MM.1S (cell line): Measurements from ENCODE around the gene FAM219A.

ENCODE experiments used
- DNase-seq: peaks from one replicate; pipeline ENCODE4 v3.0.0-alpha.2; 2015
- H2AFZ ChIP-seq: fragments of 300-600 bp; sonication (generic); 2 replicates; pipeline ENCODE4 v1.6.0; 2016; ENCODE audit warnings: antibody characterized with exemption, low read length
- H3F3A ChIP-seq: fragments of 300-600 bp; sonication (generic); 2 replicates; pipeline ENCODE4 v1.6.1; 2016; ENCODE audit warnings: mild to moderate bottlenecking, antibody characterized with exemption, low read length, moderate library complexity, mixed read lengths; ENCODE audit not compliant: insufficient read depth
- H3K27ac ChIP-seq: fragments of 300-600 bp; sonication (generic); 2 replicates; pipeline ENCODE4 v1.5.1; 2016; ENCODE audit warnings: mild to moderate bottlenecking, low read length
- H3K27me3 ChIP-seq: fragments of 300-600 bp; sonication (generic); replicated peaks from 2 replicates; pipeline ENCODE4 v1.6.0; 2016; ENCODE audit warnings: low read length; ENCODE audit not compliant: insufficient read depth
- H3K36me3 ChIP-seq: fragments of 300-600 bp; sonication (generic); replicated peaks from 2 replicates; pipeline ENCODE4 v1.6.1; 2016; ENCODE audit warnings: mild to moderate bottlenecking, low read length, mixed read lengths; ENCODE audit not compliant: insufficient read depth
- H3K4me1 ChIP-seq: fragments of 300-600 bp; sonication (generic); 2 replicates; pipeline ENCODE4 v1.6.1; 2016; ENCODE audit warnings: low read length, mixed read lengths
- H3K4me2 ChIP-seq: fragments of 300-600 bp; sonication (generic); 2 replicates; pipeline ENCODE4 v1.6.0; 2016; ENCODE audit warnings: low read depth, low read length
- H3K4me3 ChIP-seq: fragments of 300-600 bp; sonication (generic); 2 replicates; pipeline ENCODE4 v1.5.1; 2016; ENCODE audit warnings: low read length, mixed read lengths
- H3K79me2 ChIP-seq: fragments of 300-600 bp; sonication (generic); 2 replicates; pipeline ENCODE4 v1.6.1; 2016; ENCODE audit warnings: mixed run types, low read length, mixed read lengths
- H3K9ac ChIP-seq: fragments of 300-600 bp; sonication (generic); 2 replicates; pipeline ENCODE4 v1.6.1; 2016; ENCODE audit warnings: low read length, mixed read lengths
- H3K9me2 ChIP-seq: fragments of 300-600 bp; sonication (generic); replicated peaks from 2 replicates; pipeline ENCODE4 v1.6.1; 2016; ENCODE audit warnings: mild to moderate bottlenecking, low read length, mixed read lengths; ENCODE audit not compliant: insufficient read depth
- H3K9me3 ChIP-seq: fragments of 300-600 bp; sonication (generic); replicated peaks from 2 replicates; pipeline ENCODE4 v1.6.1; 2016; ENCODE audit warnings: mild to moderate bottlenecking, low read length, mixed read lengths; ENCODE audit not compliant: insufficient read depth
- H4K20me1 ChIP-seq: fragments of 300-600 bp; sonication (generic); 2 replicates; pipeline ENCODE4 v1.6.1; 2016; ENCODE audit warnings: mild to moderate bottlenecking, low read length, moderate library complexity, mixed read lengths; ENCODE audit not compliant: insufficient read depth
- EZH2 ChIP-seq: fragments of 300-600 bp; sonication (generic); optimal IDR thresholded peaks from 2 replicates; pipeline ENCODE3; 2017; ENCODE audit warnings: low read depth, mild to moderate bottlenecking, antibody characterized with exemption, low read length, mixed read lengths
- EZH2phosphoT487 ChIP-seq: fragments of 300-600 bp; sonication (generic); IDR thresholded peaks from 2 replicates; pipeline ENCODE4 v1.6.1; 2018; ENCODE audit warnings: antibody characterized with exemption, low read length
- TF ChIP-seq, protein P1 (sequence below): fragments of 300-600 bp; sonication (generic); IDR thresholded peaks from 2 replicates; pipeline ENCODE4 v1.5.1; 2016; ENCODE audit warnings: antibody characterized with exemption, low read length, mixed read lengths

The FAM219A gene

GRCh38 chr9:34491596-34491995 is 33.2 kb upstream of the FAM219A start:
- no peak for DNase-seq
- Histone ChIP-seq H3F3A (no peaks in the 10 kb centered on the region), H3K9ac (no peak overlapping the region), H3K9me2 (no peaks in the 10 kb centered on the region), H2AFZ (no peak overlapping the region), H3K4me1 (no peaks in the 10 kb centered on the region), H3K4me2 (no peak overlapping the region), H3K9me3 (no peaks in the 10 kb centered on the region), H3K27ac (no peak overlapping the region), H4K20me1 (no peaks in the 10 kb centered on the region), H3K36me3 (no peaks in the 10 kb centered on the region), H3K4me3 (no peak overlapping the region), H3K27me3 (no peaks in the 10 kb centered on the region), H3K79me2 (no peaks in the 10 kb centered on the region)
- no peak for TF ChIP-seq EZH2
- TF ChIP-seq, protein P1, sequence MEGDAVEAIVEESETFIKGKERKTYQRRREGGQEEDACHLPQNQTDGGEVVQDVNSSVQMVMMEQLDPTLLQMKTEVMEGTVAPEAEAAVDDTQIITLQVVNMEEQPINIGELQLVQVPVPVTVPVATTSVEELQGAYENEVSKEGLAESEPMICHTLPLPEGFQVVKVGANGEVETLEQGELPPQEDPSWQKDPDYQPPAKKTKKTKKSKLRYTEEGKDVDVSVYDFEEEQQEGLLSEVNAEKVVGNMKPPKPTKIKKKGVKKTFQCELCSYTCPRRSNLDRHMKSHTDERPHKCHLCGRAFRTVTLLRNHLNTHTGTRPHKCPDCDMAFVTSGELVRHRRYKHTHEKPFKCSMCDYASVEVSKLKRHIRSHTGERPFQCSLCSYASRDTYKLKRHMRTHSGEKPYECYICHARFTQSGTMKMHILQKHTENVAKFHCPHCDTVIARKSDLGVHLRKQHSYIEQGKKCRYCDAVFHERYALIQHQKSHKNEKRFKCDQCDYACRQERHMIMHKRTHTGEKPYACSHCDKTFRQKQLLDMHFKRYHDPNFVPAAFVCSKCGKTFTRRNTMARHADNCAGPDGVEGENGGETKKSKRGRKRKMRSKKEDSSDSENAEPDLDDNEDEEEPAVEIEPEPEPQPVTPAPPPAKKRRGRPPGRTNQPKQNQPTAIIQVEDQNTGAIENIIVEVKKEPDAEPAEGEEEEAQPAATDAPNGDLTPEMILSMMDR = no peak
- TF ChIP-seq EZH2phosphoT487 = no peak

DNA sequence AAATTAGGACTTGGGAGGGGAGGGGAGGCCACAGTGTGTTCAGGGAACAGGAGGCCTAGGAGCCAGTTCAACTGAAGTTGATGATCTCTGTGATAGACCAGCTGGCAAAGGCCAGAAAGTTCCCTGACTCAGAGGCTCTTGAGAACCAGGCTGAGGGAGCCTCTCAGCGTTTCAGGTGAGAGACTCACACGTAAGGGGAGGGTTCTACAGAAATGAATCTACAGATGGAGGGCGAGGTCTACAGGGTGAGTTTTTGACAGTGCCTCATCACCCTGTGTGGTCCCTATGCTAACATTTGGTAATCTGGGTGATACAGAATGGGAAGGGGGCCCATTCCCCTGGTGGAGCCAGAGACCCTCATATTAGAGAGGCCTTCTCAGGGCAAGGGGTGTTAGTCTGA is 32.4 kb upstream of the FAM219A start:
- no peaks in the 10 kb centered on the region for H3K4me1 ChIP-seq
- TF ChIP-seq EZH2phosphoT487 (no peak), EZH2 (no peak)
- TF ChIP-seq, protein P1 = no peak
- H3K36me3 ChIP-seq = no peaks in the 10 kb centered on the region
- no peak for DNase-seq
- H3K79me2 ChIP-seq = no peaks in the 10 kb centered on the region
- H3K27ac ChIP-seq = no peak overlapping the region
- no peak overlapping the region for H3K4me2 ChIP-seq
- H3K9me2 ChIP-seq = no peaks in the 10 kb centered on the region
- H3K9me3 ChIP-seq = no peaks in the 10 kb centered on the region
- no peaks in the 10 kb centered on the region for H3K27me3 ChIP-seq
- H2AFZ ChIP-seq = no peak overlapping the region
- no peaks in the 10 kb centered on the region for H4K20me1 ChIP-seq
- no peak overlapping the region for H3K4me3 ChIP-seq
- no peak overlapping the region for H3K9ac ChIP-seq
- no peaks in the 10 kb centered on the region for H3F3A ChIP-seq

DNA sequence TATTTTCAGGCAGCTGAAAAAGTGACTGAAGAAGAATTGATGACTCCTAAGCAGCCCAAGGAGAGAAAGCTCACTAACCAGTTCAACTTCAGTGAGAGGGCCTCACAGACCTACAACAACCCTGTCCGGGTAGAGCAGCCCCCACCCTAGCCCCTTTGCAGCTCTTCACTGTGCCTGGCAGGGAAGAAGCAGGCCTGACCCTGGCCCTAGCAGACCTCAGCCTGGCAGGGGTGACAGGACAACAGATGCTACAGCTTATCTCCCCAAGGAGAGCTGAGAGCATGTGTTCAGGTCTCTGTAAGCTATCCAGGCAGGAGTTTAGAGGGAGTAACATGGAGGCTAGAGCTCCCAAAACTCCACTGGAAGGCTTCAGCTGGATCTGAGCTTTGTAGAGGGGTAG is 32.0 kb upstream of the FAM219A start:
- H3K36me3 ChIP-seq = no peaks in the 10 kb centered on the region
- no peaks in the 10 kb centered on the region for H3K4me1 ChIP-seq
- H3K79me2 ChIP-seq = no peaks in the 10 kb centered on the region
- TF ChIP-seq EZH2 (no peak), EZH2phosphoT487 (no peak)
- TF ChIP-seq, protein P1 = no peak
- no peaks in the 10 kb centered on the region for H3K9me3 ChIP-seq
- DNase-seq = no peak
- no peak overlapping the region for H3K27ac ChIP-seq
- H2AFZ ChIP-seq = no peak overlapping the region
- no peaks in the 10 kb centered on the region for H4K20me1 ChIP-seq
- H3K27me3 ChIP-seq = no peaks in the 10 kb centered on the region
- no peak overlapping the region for H3K4me3 ChIP-seq
- no peaks in the 10 kb centered on the region for H3F3A ChIP-seq
- no peak overlapping the region for H3K9ac ChIP-seq
- H3K9me2 ChIP-seq = no peaks in the 10 kb centered on the region
- H3K4me2 ChIP-seq = no peak overlapping the region
